Activated T-cell treated with anti-CD3 and anti-CD28 coated beads, Interleukin-2, amount 50 U/mL, for 24 hours (primary cell): ENCODE results near the gene TAMM41.
"Not testable (repeated sequence)": the region's sequence is repeated elsewhere in the genome, so short reads cannot be mapped to it uniquely, and the experiment has no call there.

Experiments
- DNase-seq: peaks from one replicate; pipeline ENCODE4 v3.0.0-alpha.2; 2020
- H3K27ac Mint-ChIP-seq: 2 replicates; pipeline ENCODE4 v1.8.0; 2020; ENCODE audit warnings: mild to moderate bottlenecking, mixed read lengths
- H3K27me3 Mint-ChIP-seq: 2 replicates; pipeline ENCODE4 v1.8.0; 2020; ENCODE audit warnings: mixed read lengths
- H3K36me3 Mint-ChIP-seq: 2 replicates; pipeline ENCODE4 v1.8.0; 2020; ENCODE audit warnings: low read depth, mixed read lengths
- H3K4me1 Mint-ChIP-seq: 2 replicates; pipeline ENCODE4 v1.8.0; 2020; ENCODE audit warnings: low read depth, mixed read lengths
- H3K4me3 Mint-ChIP-seq: 2 replicates; pipeline ENCODE4 v1.8.0; 2020; ENCODE audit warnings: mild to moderate bottlenecking, moderate library complexity, mixed read lengths
- H3K9me3 Mint-ChIP-seq: 2 replicates; pipeline ENCODE4 v1.8.0; 2020; ENCODE audit warnings: mixed read lengths

TAMM41 gene, protein sequence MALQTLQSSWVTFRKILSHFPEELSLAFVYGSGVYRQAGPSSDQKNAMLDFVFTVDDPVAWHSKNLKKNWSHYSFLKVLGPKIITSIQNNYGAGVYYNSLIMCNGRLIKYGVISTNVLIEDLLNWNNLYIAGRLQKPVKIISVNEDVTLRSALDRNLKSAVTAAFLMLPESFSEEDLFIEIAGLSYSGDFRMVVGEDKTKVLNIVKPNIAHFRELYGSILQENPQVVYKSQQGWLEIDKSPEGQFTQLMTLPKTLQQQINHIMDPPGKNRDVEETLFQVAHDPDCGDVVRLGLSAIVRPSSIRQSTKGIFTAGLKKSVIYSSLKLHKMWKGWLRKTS

DNA sequence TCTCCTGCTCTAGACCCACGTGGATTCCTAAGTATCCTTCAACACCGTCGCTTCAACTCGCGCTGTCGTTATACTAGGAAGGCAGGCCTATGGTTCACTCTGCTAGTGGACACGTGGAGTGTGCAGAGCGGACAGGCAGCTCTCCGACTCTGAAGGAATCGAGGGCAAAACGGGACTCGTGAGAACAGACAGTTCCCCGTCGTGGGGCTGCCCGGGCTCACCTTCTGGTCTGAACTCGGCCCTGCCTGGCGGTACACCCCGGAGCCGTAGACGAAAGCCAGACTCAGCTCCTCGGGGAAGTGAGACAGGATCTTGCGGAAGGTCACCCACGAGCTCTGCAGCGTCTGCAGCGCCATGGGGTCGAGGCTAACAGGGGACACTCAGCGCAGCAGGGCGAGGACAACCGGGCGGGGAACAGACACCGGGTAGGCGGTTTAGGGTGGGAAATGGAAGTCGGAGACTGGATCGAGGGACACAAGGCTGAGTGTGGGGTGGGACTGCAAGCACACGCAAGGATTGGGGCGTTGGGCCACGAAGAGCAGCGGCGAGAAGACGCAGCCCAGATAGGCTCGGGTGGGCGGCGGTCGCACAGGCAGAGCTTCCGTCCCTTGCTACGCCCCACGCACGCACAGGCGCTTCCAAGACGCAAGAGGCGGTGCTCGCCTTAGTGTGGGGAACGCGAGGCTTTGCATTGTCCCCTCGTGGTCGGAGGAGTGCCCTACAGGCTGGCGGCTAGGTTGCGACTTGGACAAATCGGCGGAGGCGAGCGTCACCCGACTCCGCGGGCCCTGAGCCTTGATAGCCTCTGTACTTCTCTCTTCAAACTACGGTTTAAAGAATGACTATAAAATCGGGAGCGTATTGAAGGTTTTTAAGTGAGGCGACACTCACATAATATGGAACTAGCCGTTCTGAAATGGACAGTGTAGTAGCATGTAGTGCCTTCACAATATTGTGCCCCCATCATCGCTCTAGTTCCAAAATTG is at the start of gene TAMM41:
TSS of gene TAMM41 (minus strand) at position 605 of the 986 bp plus-strand sequence. CDS start at position 356, 249 bp downstream.
- H3K4me1 Mint-ChIP-seq: peaks cover 43% of the 10 kb centered on the region
- no peaks in the 10 kb centered on the region for H3K27me3 Mint-ChIP-seq
- H3K27ac Mint-ChIP-seq: peak within 1 kb of the TSS; percentile 97

DNA sequence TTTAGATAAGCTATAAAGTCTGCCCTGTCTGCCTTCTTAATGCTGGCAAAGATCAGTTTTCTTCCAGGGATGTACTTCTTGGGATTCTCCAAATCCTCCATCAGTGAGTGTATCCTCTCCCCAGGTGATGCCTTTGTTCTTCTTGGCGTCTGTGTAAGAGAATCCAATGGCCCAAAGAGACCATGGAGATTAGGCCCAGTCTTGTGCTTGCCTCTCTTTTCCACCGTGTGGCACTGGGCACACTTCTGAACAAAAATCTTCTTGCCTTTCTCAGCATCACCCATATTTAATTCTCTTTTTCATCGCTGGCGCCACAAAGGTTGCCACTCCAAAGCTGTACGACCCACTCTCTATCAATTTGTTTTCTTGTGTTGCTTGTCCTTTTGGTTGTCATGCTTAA is 32.2 kb upstream of the TAMM41 start:
- Mint-ChIP-seq H3K27ac (no peak overlapping the region), H3K4me3 (no peak overlapping the region), H3K36me3 (no peaks in the 10 kb centered on the region), H3K27me3 (peaks cover 10% of the 10 kb centered on the region), H3K4me1 (no peaks in the 10 kb centered on the region), H3K9me3 (no peaks in the 10 kb centered on the region)
- no peak for DNase-seq

More for the DNA sequence above, at the start of gene TAMM41:
- H3K9me3 Mint-ChIP-seq: no peaks in the 10 kb centered on the region
- peak within 1 kb of the TSS; percentile 99 for H3K4me3 Mint-ChIP-seq
- H3K36me3 Mint-ChIP-seq: peaks cover 48% of the 10 kb centered on the region
- peak; percentile 91 for DNase-seq

DNA sequence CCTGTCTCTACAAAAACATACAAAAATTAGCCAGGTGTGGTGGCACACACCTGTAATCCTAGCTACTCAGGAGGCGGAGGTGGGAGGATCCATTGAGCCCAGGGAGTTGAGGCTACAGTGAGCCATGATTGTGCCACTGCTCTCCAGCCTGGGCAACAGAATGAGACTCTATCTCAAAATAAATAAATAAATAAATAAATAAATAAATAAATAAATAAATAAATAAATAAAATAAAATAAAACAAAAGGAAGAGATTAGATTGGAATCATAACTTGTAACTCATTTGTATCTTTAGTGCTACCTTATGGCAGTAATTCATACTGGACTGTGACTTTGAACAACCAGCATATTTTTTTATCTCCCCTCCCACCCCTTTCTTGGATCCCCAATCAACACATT is 28.0 kb upstream of the TAMM41 start:
- not testable (repeated sequence) for H3K36me3 Mint-ChIP-seq, H3K4me3 Mint-ChIP-seq, H3K27me3 Mint-ChIP-seq, H3K27ac Mint-ChIP-seq, H3K9me3 Mint-ChIP-seq, H3K4me1 Mint-ChIP-seq, DNase-seq

DNA sequence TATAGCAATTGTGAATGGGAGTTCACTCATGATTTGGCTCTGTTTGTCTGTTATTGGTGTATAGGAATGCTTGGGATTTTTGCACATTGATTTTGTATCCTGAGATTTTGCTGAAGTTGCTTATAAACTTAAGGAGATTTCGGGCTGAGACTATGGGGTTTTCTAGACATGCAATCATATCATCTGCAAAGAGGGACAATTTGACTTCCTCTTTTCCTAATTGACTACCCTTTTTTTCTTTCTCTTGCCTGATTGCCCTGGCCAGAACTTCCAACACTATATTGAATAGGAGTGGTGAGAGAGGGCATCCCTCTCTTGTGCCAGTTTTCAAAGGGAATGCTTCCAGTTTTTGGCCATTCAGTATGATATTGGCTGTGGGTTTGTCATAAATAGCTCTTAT is 17.1 kb upstream of the TAMM41 start:
- not testable (repeated sequence) for DNase-seq, H3K4me1 Mint-ChIP-seq, H3K4me3 Mint-ChIP-seq, H3K27ac Mint-ChIP-seq, H3K9me3 Mint-ChIP-seq, H3K36me3 Mint-ChIP-seq
- H3K27me3 Mint-ChIP-seq: peaks cover 45% of the 10 kb centered on the region

DNA sequence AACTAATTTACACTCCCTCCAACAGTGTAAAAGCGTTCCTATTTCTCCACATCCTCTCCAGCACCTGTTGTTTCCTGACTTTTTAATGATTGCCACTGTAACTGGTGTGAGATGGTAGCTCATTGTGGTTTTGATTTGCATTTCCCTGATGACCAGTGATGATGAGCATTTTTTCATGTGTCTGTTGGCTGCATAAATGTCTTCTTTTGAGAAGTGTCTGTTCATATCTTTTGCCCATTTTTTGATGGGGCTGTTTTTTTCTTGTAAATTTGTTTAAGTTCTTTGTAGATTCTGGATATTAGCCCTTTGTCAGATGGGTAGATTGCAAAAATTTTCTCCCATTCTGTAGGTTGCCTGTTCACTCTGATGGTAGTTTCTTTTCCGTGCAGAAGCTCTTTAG is 15.9 kb upstream of the TAMM41 start:
- H3K9me3 Mint-ChIP-seq, H3K36me3 Mint-ChIP-seq, H3K27ac Mint-ChIP-seq, H3K4me1 Mint-ChIP-seq, H3K4me3 Mint-ChIP-seq, DNase-seq: not testable (repeated sequence)
- peaks cover 40% of the 10 kb centered on the region for H3K27me3 Mint-ChIP-seq

DNA sequence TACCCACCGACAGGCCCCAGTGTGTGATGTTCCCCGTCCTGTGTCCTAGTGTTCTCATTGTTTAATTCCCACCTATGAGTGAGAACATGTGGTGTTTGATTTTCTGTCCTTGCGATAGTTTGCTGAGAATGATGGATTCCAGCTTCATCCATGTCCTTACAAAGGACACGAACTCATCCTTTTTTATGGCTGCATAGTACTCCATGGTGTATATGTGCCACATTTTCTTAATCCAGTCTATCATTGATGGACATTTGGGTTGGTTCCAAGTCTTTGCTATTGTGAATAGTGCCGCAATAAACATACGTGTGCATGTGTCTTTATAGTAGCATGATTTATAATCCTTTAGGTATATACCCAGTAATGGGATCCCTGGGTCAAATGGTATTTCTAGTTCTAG is 15.5 kb upstream of the TAMM41 start:
- H3K4me3 Mint-ChIP-seq, H3K9me3 Mint-ChIP-seq, DNase-seq, H3K27ac Mint-ChIP-seq, H3K4me1 Mint-ChIP-seq, H3K36me3 Mint-ChIP-seq: not testable (repeated sequence)
- H3K27me3 Mint-ChIP-seq: peaks cover 44% of the 10 kb centered on the region

DNA sequence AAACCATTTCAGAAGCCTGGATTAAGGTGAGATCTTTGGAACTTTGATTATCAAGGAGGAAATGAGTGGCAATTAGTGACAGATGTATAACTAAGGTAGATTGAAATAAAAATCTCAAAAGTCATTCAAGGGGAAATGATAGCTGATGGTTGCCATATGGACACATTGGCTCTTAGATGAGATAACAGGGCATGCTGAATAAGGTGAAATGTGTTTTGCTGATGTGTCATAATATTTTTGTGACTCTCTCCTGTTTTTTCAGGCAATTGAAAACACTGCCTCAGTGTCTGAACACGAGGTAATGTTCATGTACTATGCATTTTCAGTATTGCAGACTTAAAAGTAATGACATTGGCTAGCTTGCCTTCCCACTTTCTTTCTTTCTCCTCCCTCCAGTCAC is 13.5 kb upstream of the TAMM41 start:
- H3K4me1 Mint-ChIP-seq, H3K36me3 Mint-ChIP-seq, DNase-seq, H3K9me3 Mint-ChIP-seq, H3K4me3 Mint-ChIP-seq, H3K27ac Mint-ChIP-seq: not testable (repeated sequence)
- H3K27me3 Mint-ChIP-seq: peaks cover 30% of the 10 kb centered on the region

DNA sequence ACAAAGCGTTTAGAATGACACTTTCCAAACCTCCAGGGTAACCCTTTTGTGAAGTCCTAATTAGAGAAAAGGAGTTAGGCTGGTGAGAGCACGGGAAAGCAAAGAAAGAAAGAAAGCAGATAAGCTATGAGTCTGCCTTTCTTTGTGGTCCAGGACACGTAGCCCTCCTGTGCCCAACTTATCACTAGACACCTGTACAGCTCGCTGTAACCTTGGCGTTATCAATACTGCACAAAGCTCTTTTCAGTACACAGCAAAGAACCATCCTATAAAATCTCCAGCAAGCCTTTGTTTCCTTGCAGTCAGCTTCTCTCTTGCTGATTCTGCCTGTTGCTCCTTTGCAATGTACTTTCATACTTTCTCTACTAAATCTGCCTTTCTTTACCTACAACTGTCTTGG is 6.8 kb upstream of the TAMM41 start:
- Mint-ChIP-seq H3K4me1 (no peaks in the 10 kb centered on the region), H3K36me3 (no peaks in the 10 kb centered on the region), H3K4me3 (no peak overlapping the region), H3K9me3 (no peaks in the 10 kb centered on the region), H3K27ac (no peak overlapping the region), H3K27me3 (peaks cover 3% of the 10 kb centered on the region)
- no peak for DNase-seq

DNA sequence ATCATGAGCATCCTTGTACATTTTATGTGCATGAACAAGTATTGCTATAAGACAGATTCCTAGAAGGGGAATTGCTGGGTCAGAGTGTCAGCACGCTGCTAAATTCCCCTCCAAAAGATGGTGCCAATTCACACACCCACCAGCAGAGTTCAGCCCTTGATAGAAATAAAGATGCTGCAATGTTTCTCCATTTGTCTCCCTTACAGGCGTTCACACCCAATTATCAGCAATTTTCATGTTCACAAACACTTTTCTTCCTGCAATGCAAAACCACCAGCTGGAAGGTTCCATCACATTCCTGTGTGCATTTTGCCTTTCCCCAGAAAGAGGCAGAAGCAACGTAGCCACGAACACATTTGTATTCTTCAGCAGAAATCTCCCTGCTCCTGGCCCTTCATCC is 3.3 kb upstream of the TAMM41 start:
- Mint-ChIP-seq H3K4me3 (no peak overlapping the region), H3K27me3 (no peaks in the 10 kb centered on the region), H3K4me1 (peaks cover 23% of the 10 kb centered on the region), H3K9me3 (no peaks in the 10 kb centered on the region), H3K27ac (no peak overlapping the region), H3K36me3 (peaks cover 16% of the 10 kb centered on the region)
- DNase-seq: no peak

DNA sequence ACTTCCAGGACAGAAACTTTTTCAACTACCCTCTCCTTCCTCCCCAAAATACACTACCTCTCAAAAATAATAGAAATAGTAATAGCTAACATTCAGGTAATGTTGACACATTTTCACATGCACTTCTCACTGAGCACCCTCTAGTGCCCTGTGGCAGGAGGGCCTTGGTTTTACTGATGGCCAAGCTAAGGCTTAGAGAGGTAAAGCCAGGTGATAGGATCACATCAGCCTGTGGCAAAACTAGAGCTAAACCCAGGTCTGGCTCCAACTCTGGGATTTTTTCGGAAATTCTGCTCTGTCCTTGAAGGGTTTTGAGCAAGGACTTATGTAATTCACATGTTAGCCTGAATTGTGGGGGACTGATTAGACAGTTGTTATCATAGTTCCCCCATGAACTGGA is 922 bp upstream of the TAMM41 start:
- Mint-ChIP-seq H3K27me3 (no peaks in the 10 kb centered on the region), H3K9me3 (no peaks in the 10 kb centered on the region), H3K4me3 (peak overlapping the region; percentile 99), H3K27ac (peak overlapping the region; percentile 97), H3K4me1 (peaks cover 40% of the 10 kb centered on the region), H3K36me3 (peaks cover 37% of the 10 kb centered on the region)
- DNase-seq: peak; percentile 49

DNA sequence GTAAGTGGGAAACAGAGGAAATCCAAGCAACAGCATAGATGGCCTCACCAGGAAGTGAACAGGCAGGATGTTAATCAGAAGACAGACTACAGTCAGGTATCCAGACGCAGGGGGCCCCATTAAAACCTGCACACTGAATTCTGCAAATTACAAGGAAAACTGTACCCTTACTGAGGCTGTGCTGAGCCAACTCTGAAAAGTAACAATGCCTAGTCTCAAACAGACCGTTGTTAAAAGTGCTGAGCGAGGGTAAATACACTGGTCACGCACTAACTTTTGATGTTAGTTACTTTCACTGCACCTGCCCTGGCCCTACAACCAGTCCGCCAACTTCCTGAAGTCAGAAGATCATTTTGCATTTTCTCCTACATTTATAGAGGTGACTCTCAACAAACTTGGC is 1.0 kb downstream of the TAMM41 start:
- Mint-ChIP-seq H3K27ac (peak overlapping the region; percentile 97), H3K4me1 (peaks cover 44% of the 10 kb centered on the region), H3K4me3 (peak overlapping the region; percentile 99), H3K36me3 (peaks cover 57% of the 10 kb centered on the region), H3K27me3 (no peaks in the 10 kb centered on the region), H3K9me3 (no peaks in the 10 kb centered on the region)
- DNase-seq: no peak

DNA sequence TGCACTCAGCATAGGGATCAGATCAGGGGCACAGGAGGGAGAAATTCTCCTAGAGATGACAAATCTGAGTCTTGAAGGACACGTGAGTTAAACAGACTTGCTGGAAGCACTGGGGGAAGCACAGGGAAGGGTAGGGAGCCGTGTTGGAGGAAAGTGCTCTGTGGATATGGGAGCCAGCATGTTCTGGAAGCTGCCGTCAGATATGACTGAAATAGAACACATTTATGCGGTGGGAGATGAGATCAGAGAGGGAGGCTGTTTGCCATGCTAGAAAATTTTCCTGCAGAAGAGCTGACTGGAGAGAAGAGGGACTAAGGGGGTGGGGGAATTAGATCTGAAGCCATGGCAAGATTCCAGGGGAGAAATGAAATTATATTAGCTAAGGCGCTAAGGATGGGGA is 1.8 kb downstream of the TAMM41 start:
- H3K27me3 Mint-ChIP-seq: no peaks in the 10 kb centered on the region
- H3K4me1 Mint-ChIP-seq: peaks cover 44% of the 10 kb centered on the region
- no peak for DNase-seq
- peak overlapping the region; percentile 97 for H3K27ac Mint-ChIP-seq
- H3K4me3 Mint-ChIP-seq: peak overlapping the region; percentile 99
- no peaks in the 10 kb centered on the region for H3K9me3 Mint-ChIP-seq
- peaks cover 65% of the 10 kb centered on the region for H3K36me3 Mint-ChIP-seq

DNA sequence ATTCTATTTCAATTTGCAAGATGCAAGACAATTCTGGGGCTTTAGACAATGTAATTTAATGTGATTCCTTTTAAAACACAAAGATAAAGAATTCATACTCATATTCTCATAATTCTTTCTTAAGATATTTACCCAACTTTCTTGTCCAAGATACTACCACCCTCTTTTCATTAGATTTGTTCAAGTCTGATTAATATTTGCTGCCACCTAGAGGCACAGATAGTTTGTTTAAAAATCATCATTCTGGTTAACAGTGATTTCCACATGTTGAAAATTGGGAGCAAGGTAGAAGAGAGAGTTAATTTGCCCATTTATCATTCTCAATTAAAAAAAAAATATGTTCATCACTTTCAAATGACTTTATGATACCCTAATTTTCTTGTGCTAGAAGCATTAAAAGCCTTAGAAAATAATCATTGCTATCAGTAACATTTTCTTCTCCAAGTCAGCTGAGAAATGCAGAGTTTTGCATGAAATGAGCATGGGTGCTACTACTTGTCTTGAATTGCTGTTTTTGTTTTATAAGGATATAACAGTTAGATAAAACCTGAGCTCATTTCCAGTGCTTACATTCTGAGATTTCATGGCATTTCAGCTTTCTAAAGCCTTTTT is 11.6 kb downstream of the TAMM41 start:
- Mint-ChIP-seq H3K36me3 (peaks cover 91% of the 10 kb centered on the region), H3K4me3 (no peak overlapping the region), H3K9me3 (no peaks in the 10 kb centered on the region), H3K4me1 (no peaks in the 10 kb centered on the region), H3K27ac (no peak overlapping the region), H3K27me3 (no peaks in the 10 kb centered on the region)
- DNase-seq: no peak

DNA sequence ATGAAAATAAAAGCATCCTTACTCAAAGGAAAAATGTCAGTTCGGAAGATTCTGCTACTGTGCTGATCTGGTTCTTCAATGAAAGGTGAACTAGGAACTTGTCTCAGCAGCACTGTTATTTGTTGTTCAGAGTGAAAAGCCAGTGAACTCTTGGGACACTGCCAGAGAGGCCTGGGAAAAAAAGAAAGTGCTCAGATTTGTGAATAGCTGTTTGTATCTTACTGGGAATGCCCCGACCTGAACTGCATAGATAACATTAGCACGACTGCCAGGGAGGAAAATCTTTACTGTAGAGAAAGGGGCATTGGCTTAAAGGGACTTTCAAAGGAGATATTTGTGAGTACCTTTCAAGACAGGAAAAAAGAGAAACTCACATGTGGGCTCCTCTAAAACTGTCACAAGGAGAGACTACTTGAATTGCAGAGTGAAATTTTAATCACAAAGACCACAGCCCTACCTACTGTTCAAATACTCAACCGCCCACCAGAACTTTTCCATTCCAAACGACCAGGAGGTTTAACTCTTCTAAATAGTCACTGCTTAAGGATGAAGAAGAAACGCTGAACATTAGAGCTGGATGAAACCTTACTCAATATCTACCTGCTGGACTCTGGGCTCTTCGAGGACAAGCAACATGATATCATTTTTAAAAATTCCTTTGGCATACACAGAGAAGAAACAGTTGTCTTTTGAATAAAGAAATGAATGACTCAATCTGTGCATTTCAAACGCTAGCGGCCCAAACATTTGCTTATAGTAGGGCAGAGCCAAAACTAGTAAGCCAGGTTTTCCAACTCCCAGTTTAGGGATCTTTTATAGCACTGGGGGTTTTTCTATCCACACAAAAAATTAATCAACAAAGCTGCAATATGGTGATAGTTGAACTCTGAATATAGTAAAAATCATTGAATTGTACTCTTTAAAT is 13.4 kb downstream of the TAMM41 start:
- no peaks in the 10 kb centered on the region for H3K9me3 Mint-ChIP-seq
- DNase-seq: no peak
- no peak overlapping the region for H3K4me3 Mint-ChIP-seq
- H3K4me1 Mint-ChIP-seq: no peaks in the 10 kb centered on the region
- peaks cover 91% of the 10 kb centered on the region for H3K36me3 Mint-ChIP-seq
- H3K27ac Mint-ChIP-seq: peak overlapping the region; percentile 0
- H3K27me3 Mint-ChIP-seq: no peaks in the 10 kb centered on the region
